SK-N-DZ (cell line): Measurements from ENCODE around the gene LYZL6.

Experiments used
- small RNA-seq, 2 experiments: library from RNA; depleted of rRNA; stranded (forward); fragments of <200 nt; gene quantifications; one replicate each; pipeline ENCODE3, GENCODE V24; 2014

The LYZL6 gene

Small RNAs within 50 kb of the gene (small RNA-seq; reads per million reads assigned to genes)
- 905 to 19,926 reads per million in 2 experiments for gene RF00100
